WI38 (cell line): ENCODE data around the gene KRTAP5-5.

Experiments used
- H3K4me3 ChIP-seq: 2 replicates; pipeline ENCODE4 v1.5.1; 2011; ENCODE audit warnings: low read depth, mild to moderate bottlenecking, control low read depth, low read length
- TF ChIP-seq, protein P1 (sequence below): IDR thresholded peaks from 2 replicates; pipeline ENCODE4 v1.5.1; 2012; ENCODE audit warnings: low read depth, mild to moderate bottlenecking, control low read depth, low read length

Gene KRTAP5-5

DNA sequence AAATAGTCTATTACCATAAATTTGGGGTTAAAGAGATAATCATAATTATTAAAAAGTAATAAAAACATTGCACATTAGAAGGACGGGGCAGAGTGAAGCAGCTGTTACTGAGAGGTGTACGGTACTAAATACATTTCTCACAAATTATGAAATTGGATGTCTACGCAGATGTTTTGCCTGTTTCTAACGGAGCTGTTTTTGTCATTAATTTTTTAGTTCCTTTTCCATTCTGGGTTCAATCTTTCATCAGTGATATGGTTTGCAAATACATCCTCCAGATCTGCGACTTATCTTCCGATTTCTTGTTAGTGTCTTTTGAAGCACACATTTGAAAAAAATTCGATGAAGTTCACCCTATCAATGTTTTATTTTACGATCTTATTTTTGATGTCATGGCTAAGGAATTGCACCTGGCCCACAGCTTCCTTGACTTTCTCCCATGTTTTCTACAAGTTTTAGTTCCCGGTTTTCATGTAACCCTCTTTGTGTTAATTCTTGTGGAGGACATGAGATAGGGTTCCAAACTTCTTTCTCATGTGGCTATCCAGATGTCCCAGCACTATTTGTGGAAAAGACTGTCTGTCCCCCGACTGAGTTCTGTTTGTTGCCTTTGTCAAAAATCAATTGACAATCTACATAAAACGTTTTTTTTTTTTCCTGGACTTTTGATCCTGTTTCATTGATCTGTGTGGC lies 46.1 kb downstream of the KRTAP5-5 start:
- H3K4me3 ChIP-seq, result no peak overlapping the region
- TF ChIP-seq, protein P1, sequence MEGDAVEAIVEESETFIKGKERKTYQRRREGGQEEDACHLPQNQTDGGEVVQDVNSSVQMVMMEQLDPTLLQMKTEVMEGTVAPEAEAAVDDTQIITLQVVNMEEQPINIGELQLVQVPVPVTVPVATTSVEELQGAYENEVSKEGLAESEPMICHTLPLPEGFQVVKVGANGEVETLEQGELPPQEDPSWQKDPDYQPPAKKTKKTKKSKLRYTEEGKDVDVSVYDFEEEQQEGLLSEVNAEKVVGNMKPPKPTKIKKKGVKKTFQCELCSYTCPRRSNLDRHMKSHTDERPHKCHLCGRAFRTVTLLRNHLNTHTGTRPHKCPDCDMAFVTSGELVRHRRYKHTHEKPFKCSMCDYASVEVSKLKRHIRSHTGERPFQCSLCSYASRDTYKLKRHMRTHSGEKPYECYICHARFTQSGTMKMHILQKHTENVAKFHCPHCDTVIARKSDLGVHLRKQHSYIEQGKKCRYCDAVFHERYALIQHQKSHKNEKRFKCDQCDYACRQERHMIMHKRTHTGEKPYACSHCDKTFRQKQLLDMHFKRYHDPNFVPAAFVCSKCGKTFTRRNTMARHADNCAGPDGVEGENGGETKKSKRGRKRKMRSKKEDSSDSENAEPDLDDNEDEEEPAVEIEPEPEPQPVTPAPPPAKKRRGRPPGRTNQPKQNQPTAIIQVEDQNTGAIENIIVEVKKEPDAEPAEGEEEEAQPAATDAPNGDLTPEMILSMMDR, result no peak

DNA sequence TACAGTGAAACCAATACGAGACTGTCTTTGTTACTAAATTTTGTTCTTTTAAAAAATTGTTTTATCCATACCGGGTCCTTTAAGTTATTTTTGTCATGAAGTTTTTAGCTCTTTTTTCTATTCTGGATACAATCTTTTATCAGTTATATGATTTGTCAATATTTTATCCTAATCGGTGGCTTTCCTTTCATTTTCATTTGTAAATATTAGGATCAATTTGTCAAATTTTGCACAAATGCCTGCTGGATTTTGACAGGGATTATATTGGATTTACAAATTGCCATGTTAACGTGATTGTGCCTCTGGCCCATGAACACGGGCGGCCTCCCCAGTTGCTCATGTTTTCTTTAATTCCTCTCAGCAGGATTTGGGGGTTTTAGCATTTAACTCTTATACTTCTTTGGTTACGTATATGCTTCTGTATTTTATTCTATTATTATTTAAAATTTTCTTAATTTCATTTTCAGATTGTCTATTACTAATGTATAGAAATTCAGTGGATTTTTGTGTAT lies 46.7 kb downstream of the KRTAP5-5 start:
- H3K4me3 ChIP-seq, result no peak overlapping the region
- TF ChIP-seq, protein P1, result no peak

DNA sequence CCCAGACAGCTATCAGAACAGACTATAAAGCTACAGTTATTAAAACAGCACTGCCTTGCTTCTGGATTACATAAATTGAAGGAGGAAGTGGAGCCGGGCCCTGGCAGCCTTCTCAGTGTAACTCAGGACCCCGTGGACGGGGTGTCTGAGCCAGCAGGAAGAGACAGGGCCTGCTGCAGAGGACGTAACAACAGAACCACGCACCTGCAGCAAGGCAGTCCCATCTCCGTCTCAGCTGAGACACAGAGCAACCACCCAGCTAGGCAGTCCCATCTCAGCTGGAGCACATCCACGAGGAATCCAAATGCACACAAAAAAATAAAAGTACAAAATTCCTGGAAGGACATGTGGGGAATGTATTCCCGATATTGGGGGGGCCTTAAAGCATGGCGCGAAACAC lies 50.3 kb downstream of the KRTAP5-5 start:
- H3K4me3 ChIP-seq, result no peak overlapping the region
- TF ChIP-seq, protein P1, result no peak
